GM23248 (cell line): ENCODE results near the gene SYK. TPM values are rescaled to one million over a fixed set of nuclear protein-coding genes. Genes with fewer than 3 reads are reported as not detected.

Experiments used
- DNase-seq: peaks from one replicate; pipeline ENCODE4 v3.0.0-alpha.2; 2015
- H2AFZ ChIP-seq: fragments of 200-600 bp; sonication (generic); 2 replicates; pipeline ENCODE4 v1.6.1; 2016; ENCODE audit warnings: antibody characterized with exemption
- H3F3A ChIP-seq: fragments of 200-600 bp; sonication (generic); 2 replicates; pipeline ENCODE4 v1.6.1; 2016; ENCODE audit warnings: mild to moderate bottlenecking, antibody characterized with exemption, mixed run types; ENCODE audit not compliant: insufficient read depth
- H3K27ac ChIP-seq: fragments of 200-600 bp; sonication (generic); 2 replicates; pipeline ENCODE4 v1.5.1; 2016; ENCODE audit warnings: mild to moderate bottlenecking
- H3K27me3 ChIP-seq: fragments of 200-600 bp; sonication (generic); replicated peaks from 2 replicates; pipeline ENCODE4 v1.6.1; 2016; ENCODE audit warnings: mild to moderate bottlenecking; ENCODE audit not compliant: insufficient read depth
- H3K36me3 ChIP-seq: fragments of 200-600 bp; sonication (generic); 2 replicates; pipeline ENCODE4 v1.6.1; 2016; ENCODE audit warnings: low read depth, mild to moderate bottlenecking
- H3K4me1 ChIP-seq: fragments of 200-600 bp; sonication (generic); 2 replicates; pipeline ENCODE4 v1.6.1; 2016; ENCODE audit warnings: mild to moderate bottlenecking; ENCODE audit not compliant: insufficient read depth
- H3K4me2 ChIP-seq: fragments of 200-600 bp; sonication (generic); one replicate; pipeline ENCODE4 v1.6.1; 2016; ENCODE audit warnings: mild to moderate bottlenecking; ENCODE audit not compliant: unreplicated experiment
- H3K4me3 ChIP-seq: fragments of 200-600 bp; sonication (generic); 2 replicates; pipeline ENCODE4 v1.5.1; 2016; ENCODE audit warnings: mild to moderate bottlenecking
- H3K79me2 ChIP-seq: fragments of 200-600 bp; sonication (generic); 2 replicates; pipeline ENCODE4 v1.6.1; 2016; ENCODE audit warnings: mild to moderate bottlenecking; ENCODE audit not compliant: insufficient read depth
- H3K9ac ChIP-seq: fragments of 200-600 bp; sonication (generic); 2 replicates; pipeline ENCODE4 v1.6.1; 2016; ENCODE audit warnings: mild to moderate bottlenecking
- H3K9me2 ChIP-seq: fragments of 200-600 bp; sonication (generic); 2 replicates; pipeline ENCODE4 v1.6.1; 2016; ENCODE audit warnings: mixed run types, mild to moderate bottlenecking, moderate library complexity; ENCODE audit not compliant: insufficient read depth
- H3K9me3 ChIP-seq: fragments of 200-600 bp; sonication (generic); one replicate; pipeline ENCODE4 v1.6.1; 2017; ENCODE audit warnings: low read depth
- H4K20me1 ChIP-seq: fragments of 200-600 bp; sonication (generic); 2 replicates; pipeline ENCODE4 v1.6.0; 2016; ENCODE audit not compliant: insufficient read depth
- EZH2 ChIP-seq: fragments of 200-600 bp; sonication (generic); IDR thresholded peaks from 2 replicates; pipeline ENCODE4 v1.6.1; 2018; ENCODE audit warnings: antibody characterized with exemption, mild to moderate bottlenecking; ENCODE audit not compliant: insufficient read depth, poor library complexity, severe bottlenecking
- EZH2phosphoT487 ChIP-seq: fragments of 200-600 bp; sonication (generic); IDR thresholded peaks from 2 replicates; pipeline ENCODE4 v1.6.1; 2018; ENCODE audit warnings: antibody characterized with exemption, moderate library complexity, mild to moderate bottlenecking, low read depth; ENCODE audit not compliant: insufficient read depth
- WGBS, 2 experiments: methylation state at CpG; one replicate each; pipeline ENCODE4 v1.1.6; 2015 to 2017; ENCODE audit warnings: low lambda C conversion rate in 2 of 2, low coverage in 1 of 2; ENCODE audit errors: missing lambda C conversion rate in 2 of 2; 5-methylcytosine and 5-hydroxymethylcytosine counted together
- in situ Hi-C: fragments of 300-500 bp; cut with MboI; formaldehyde crosslinking; loops from 2 replicates; pipeline ENCODE4 v1.15.0; 2020
- polyA plus RNA-seq: library from polyadenylated mRNA; unstranded; fragments of >200 nt; fragmentation: Nextera tagmentation; extraction: Ambion mirVana; gene quantifications from 2 replicates; pipeline ENCODE4 v1.2.1, GENCODE V29; 2016
- total RNA-seq: library from RNA; depleted of rRNA; stranded (reverse); fragments of >200 nt; shearing (Covaris generic); gene quantifications from 2 replicates; pipeline ENCODE4 v1.2.3, GENCODE V29; 2014

SYK gene
- total and polyA plus RNA-seq, 2 experiments from 2014 or later, result not detected

- TF ChIP-seq EZH2, result no peak
- TF ChIP-seq EZH2phosphoT487, result no peak
- Histone ChIP-seq H2AFZ (no peak overlapping the region), H3K4me3 (no peak overlapping the region), H3K9ac (no peak overlapping the region), H3K36me3 (no peaks in the 10 kb centered on the region), H3F3A (no peaks in the 10 kb centered on the region), H4K20me1 (no peaks in the 10 kb centered on the region), H3K9me3 (no peaks in the 10 kb centered on the region), H3K9me2 (no peaks in the 10 kb centered on the region), H3K27ac (no peak overlapping the region), H3K4me2 (no peak overlapping the region), H3K79me2 (no peaks in the 10 kb centered on the region), H3K27me3 (peaks cover 12% of the 10 kb centered on the region; the same call in 1 of the 2 replicates), H3K4me1 (no peaks in the 10 kb centered on the region)
- no peak for DNase-seq
- WGBS, 2 experiments, result 46 to 48% methylated on average over 4 of the region's 4 CpGs
- in situ Hi-C loops, result no loop called here
These were observed 56.9 kb downstream of the SYK start for GRCh38 chr9:90858457-90858901.

- no peaks in the 10 kb centered on the region for H3K4me1 ChIP-seq
- TF ChIP-seq EZH2 (no peak), EZH2phosphoT487 (no peak)
- no peak overlapping the region for H3K4me2 ChIP-seq
- no peaks in the 10 kb centered on the region for H3K36me3 ChIP-seq
- DNase-seq, result no peak
- no peak overlapping the region for H3K27ac ChIP-seq
- H3K79me2 ChIP-seq, result no peaks in the 10 kb centered on the region
- no peak overlapping the region for H3K4me3 ChIP-seq
- no peak overlapping the region for H3K9ac ChIP-seq
- no peaks in the 10 kb centered on the region for H3K9me2 ChIP-seq
- no peaks in the 10 kb centered on the region for H3K9me3 ChIP-seq
- H3K27me3 ChIP-seq, result peaks cover 16% of the 10 kb centered on the region; the same call in 1 of the 2 replicates
- WGBS, 2 experiments, result 32 to 42% methylated on average over 5 of the region's 5 CpGs
- in situ Hi-C loops, result loop anchor here (10.0 kb wide), 2 partner anchors 716 to 1266 kb away; no protein-coding TSS in a partner anchor
- no peaks in the 10 kb centered on the region for H3F3A ChIP-seq
- no peaks in the 10 kb centered on the region for H4K20me1 ChIP-seq
- H2AFZ ChIP-seq, result no peak overlapping the region
These were observed 58.8 kb downstream of the SYK start for GRCh38 chr9:90860382-90860781.

- Histone ChIP-seq H3K9ac (no peak overlapping the region), H3K4me2 (no peak overlapping the region), H4K20me1 (no peaks in the 10 kb centered on the region), H3K27me3 (peaks cover 16% of the 10 kb centered on the region; the same call in 1 of the 2 replicates), H3K9me3 (no peaks in the 10 kb centered on the region), H3K4me1 (no peaks in the 10 kb centered on the region), H3K27ac (no peak overlapping the region), H3F3A (no peaks in the 10 kb centered on the region), H3K4me3 (no peak overlapping the region), H2AFZ (no peak overlapping the region), H3K79me2 (no peaks in the 10 kb centered on the region), H3K9me2 (no peaks in the 10 kb centered on the region), H3K36me3 (no peaks in the 10 kb centered on the region)
- DNase-seq, result no peak
- in situ Hi-C loops, result loop anchor here (10.0 kb wide), 2 partner anchors 716 to 1266 kb away; no protein-coding TSS in a partner anchor
- TF ChIP-seq EZH2 (no peak), EZH2phosphoT487 (no peak)
- WGBS, 2 experiments, result 25 to 50% methylated on average over 7 of the region's 7 CpGs
These were observed 59.2 kb downstream of the SYK start for GRCh38 chr9:90860826-90861225.

GRCh38 chr9:90861380-90861779, 59.8 kb downstream of the SYK start:
- in situ Hi-C loops, result loop anchor here (10.0 kb wide), 2 partner anchors 717 to 1267 kb away; no protein-coding TSS in a partner anchor
- Histone ChIP-seq H3K9ac (no peak overlapping the region), H3K27ac (no peak overlapping the region), H2AFZ (no peak overlapping the region), H3K4me3 (no peak overlapping the region), H3K79me2 (no peaks in the 10 kb centered on the region), H3K36me3 (no peaks in the 10 kb centered on the region), H3K4me2 (no peak overlapping the region), H3K9me2 (no peaks in the 10 kb centered on the region), H4K20me1 (no peaks in the 10 kb centered on the region), H3K9me3 (no peaks in the 10 kb centered on the region), H3F3A (no peaks in the 10 kb centered on the region), H3K4me1 (no peaks in the 10 kb centered on the region), H3K27me3 (peaks cover 16% of the 10 kb centered on the region; the same call in 1 of the 2 replicates)
- DNase-seq, result no peak
- TF ChIP-seq EZH2 (no peak), EZH2phosphoT487 (no peak)
- 45 to 61% methylated on average over 2 of the region's 2 CpGs for WGBS, 2 experiments
